CD14-positive monocyte (primary cell): Measurements from ENCODE around the gene ZNF326. TPM values are rescaled to one million over a fixed set of nuclear protein-coding genes. Genes with fewer than 3 reads are reported as not detected.

Source experiments
- DNase-seq, 3 donors: peaks; one replicate each; pipeline ENCODE4 v3.0.0-alpha.2; 2011 to 2022
- H2AFZ ChIP-seq: 2 replicates; pipeline ENCODE4 v1.6.0; 2012; ENCODE audit warnings: mild to moderate bottlenecking, low read depth, low read length, inconsistent platforms; ENCODE audit not compliant: insufficient read depth, poor library complexity, severe bottlenecking
- H3K27ac ChIP-seq, 2 donors: 1 replicate in 1 of 2; 2 replicates in 1 of 2; pipeline ENCODE4 v1.5.1; 2012 to 2013; ENCODE audit warnings: low read length in 2 of 2, control low read depth in 1 of 2, inconsistent platforms in 1 of 2, low read depth in 1 of 2, mild to moderate bottlenecking in 1 of 2
- H3K27me3 ChIP-seq, 2 donors: one replicate each; pipeline versions ENCODE4 v1.6.0 to v1.6.1; 2011 to 2013; ENCODE audit warnings: low read length in 2 of 2; ENCODE audit not compliant: control insufficient read depth in 2 of 2, insufficient read depth in 2 of 2
- H3K36me3 ChIP-seq, 2 donors: replicated peaks in 1 of 2; 1 replicate in 1 of 2; 2 replicates in 1 of 2; pipeline versions ENCODE4 v1.5.1 to v1.6.1; 2012 to 2013; ENCODE audit warnings: low read length in 2 of 2, control low read depth in 1 of 2, inconsistent platforms in 1 of 2, mild to moderate bottlenecking in 1 of 2; ENCODE audit not compliant: insufficient read depth in 2 of 2, control insufficient read depth in 1 of 2
- H3K4me1 ChIP-seq, 2 donors: 1 replicate in 1 of 2; 2 replicates in 1 of 2; pipeline versions ENCODE4 v1.5.1 to v1.6.1; 2012 to 2013; ENCODE audit warnings: low read length in 2 of 2, control low read depth in 1 of 2, inconsistent platforms in 1 of 2, mild to moderate bottlenecking in 1 of 2, moderate library complexity in 1 of 2; ENCODE audit not compliant: insufficient read depth in 2 of 2, control insufficient read depth in 1 of 2
- H3K4me2 ChIP-seq: replicated peaks from 2 replicates; pipeline ENCODE3; 2012; ENCODE audit warnings: low read length, moderate library complexity, mild to moderate bottlenecking; ENCODE audit not compliant: poor library complexity, severe bottlenecking; ENCODE audit errors: extremely low read depth
- H3K4me3 ChIP-seq, 3 experiments: fragments of 200-600 bp in 1 of 3; sonication (generic) in 1 of 3; replicated peaks in 1 of 3; 1 replicate in 2 of 3; 2 replicates in 1 of 3; pipeline ENCODE4 v1.5.1; 2011 to 2013; ENCODE audit warnings: low read length in 3 of 3, mild to moderate bottlenecking in 3 of 3, control low read depth in 2 of 3, low read depth in 2 of 3, inconsistent platforms in 1 of 3, moderate library complexity in 1 of 3
- H3K79me2 ChIP-seq: 2 replicates; pipeline ENCODE4 v1.6.0; 2012; ENCODE audit warnings: mild to moderate bottlenecking, control low read depth, inconsistent platforms, low read length, moderate library complexity; ENCODE audit not compliant: insufficient read depth
- H3K9ac ChIP-seq: 2 replicates; pipeline ENCODE4 v1.6.0; 2017; ENCODE audit warnings: low read length, mild to moderate bottlenecking; ENCODE audit not compliant: insufficient read depth, poor library complexity, severe bottlenecking
- H3K9me3 ChIP-seq, 2 donors: replicated peaks in 1 of 2; 1 replicate in 1 of 2; 2 replicates in 1 of 2; pipeline versions ENCODE4 v1.5.1 to v1.6.1; 2012 to 2013; ENCODE audit warnings: low read length in 2 of 2, control low read depth in 1 of 2; ENCODE audit not compliant: control insufficient read depth in 1 of 2, insufficient read depth in 1 of 2
- H4K20me1 ChIP-seq: 2 replicates; pipeline ENCODE4 v1.6.0; 2012; ENCODE audit warnings: mild to moderate bottlenecking, low read length, control low read depth, moderate library complexity; ENCODE audit not compliant: insufficient read depth
- H3K27ac Mint-ChIP-seq, 7 donors: one replicate each; pipeline ENCODE4 v1.8.0; 2020; ENCODE audit warnings: mild to moderate bottlenecking in 7 of 7, mixed read lengths in 7 of 7, moderate library complexity in 6 of 7, inconsistent platforms in 2 of 7
- H3K27me3 Mint-ChIP-seq, 3 donors: one replicate each; pipeline ENCODE4 v1.8.0; 2021 to 2022; ENCODE audit warnings: low read depth in 3 of 3, mild to moderate bottlenecking in 3 of 3, mixed read lengths in 3 of 3, moderate library complexity in 3 of 3, inconsistent platforms in 1 of 3
- H3K36me3 Mint-ChIP-seq, 2 donors: one replicate each; pipeline ENCODE4 v1.8.0; 2020; ENCODE audit warnings: mixed read lengths in 2 of 2, inconsistent platforms in 1 of 2, mild to moderate bottlenecking in 1 of 2
- H3K4me1 Mint-ChIP-seq: one replicate; pipeline ENCODE4 v1.8.0; 2020; ENCODE audit warnings: mild to moderate bottlenecking, mixed read lengths
- H3K4me3 Mint-ChIP-seq, 2 donors: one replicate each; pipeline ENCODE4 v1.8.0; 2020; ENCODE audit warnings: mild to moderate bottlenecking in 2 of 2, mixed read lengths in 2 of 2, moderate library complexity in 1 of 2
- H3K9me3 Mint-ChIP-seq, 7 donors: one replicate each; pipeline ENCODE4 v1.8.0; 2020 to 2022; ENCODE audit warnings: mixed read lengths in 7 of 7, mild to moderate bottlenecking in 6 of 7, moderate library complexity in 6 of 7, inconsistent platforms in 2 of 7
- CTCF ChIP-seq: fragments of 200-600 bp; IDR thresholded peaks from one replicate; pipeline ENCODE4 v1.8.0; 2022; ENCODE audit warnings: antibody characterized with exemption, mild to moderate bottlenecking
- WGBS: methylation state at CpG from one replicate; pipeline ENCODE4 v1.1.5; 2013; ENCODE audit warnings: missing lambda C conversion rate; ENCODE audit not compliant: insufficient coverage; 5-methylcytosine and 5-hydroxymethylcytosine counted together
- intact Hi-C, 2 donors: fragments of 100-400 bp; cut with micrococcal nuclease; formaldehyde crosslinking; loops; one replicate each; pipeline versions ENCODE4 v1.15.0 to v1.15.1; 2023
- polyA plus RNA-seq, 3 donors: library from polyadenylated mRNA; depleted of rRNA in 1 of 3; unstranded in 2 of 3; stranded (reverse) in 1 of 3; fragments of 300-500 nt in 2 of 3; fragments of >200 nt in 1 of 3; fragmentation: Illumina TruSeq in 2 of 3; gene quantifications; 1 replicate in 2 of 3; 2 replicates in 1 of 3; pipeline ENCODE4 v1.2.3, GENCODE V29; 2012 to 2021

Gene ZNF326
- polyA plus RNA-seq, 3 donors, result 3.8 to 5.0 (median 4.5) TPM

- no peak overlapping the region for H2AFZ ChIP-seq
- no peak overlapping the region for H3K27ac ChIP-seq
- H3K4me3 ChIP-seq, result no peak overlapping the region
- H3K9me3 ChIP-seq, result no peaks in the 10 kb centered on the region
- no peak overlapping the region for H3K9ac ChIP-seq
- Mint-ChIP-seq H3K36me3 (no peaks in the 10 kb centered on the region), H3K27me3 (peaks cover 0 to 4% (median 1%) of the 10 kb centered on the region in 3 donors), H3K4me3 (no peak overlapping the region), H3K9me3 (peaks cover 0 to 1% (median 0%) of the 10 kb centered on the region in 7 donors), H3K4me1 (peaks cover 5% of the 10 kb centered on the region), H3K27ac (no peak overlapping the region)
- H4K20me1 ChIP-seq, result no peaks in the 10 kb centered on the region
- peaks cover 12% of the 10 kb centered on the region for H3K79me2 ChIP-seq
- H3K4me1 ChIP-seq, result peaks cover 6 to 9% of the 10 kb centered on the region in 2 donors
- H3K36me3 ChIP-seq, result no peaks in the 10 kb centered on the region
- no peak for DNase-seq
- intact Hi-C loops, result loop anchor here (10.0 kb wide), 3 partner anchors 356 to 1006 kb away; partner anchors contain the start of gene LRRC8C (in 2 of the 2)
- TF ChIP-seq CTCF, result no peak
- WGBS, result 97% methylated on average over 6 of the region's 8 CpGs
- no peaks in the 10 kb centered on the region for H3K27me3 ChIP-seq
- no peak overlapping the region for H3K4me2 ChIP-seq
These were observed 3.7 kb upstream of the ZNF326 start for GRCh38 chr1:89990976-89991831.

GRCh38 chr1:89993541-89993940 lies 1.4 kb upstream of the ZNF326 start:
- Histone ChIP-seq H3K36me3 (peaks cover 7 to 8% of the 10 kb centered on the region in 2 donors), H4K20me1 (no peaks in the 10 kb centered on the region), H3K27me3 (no peaks in the 10 kb centered on the region), H2AFZ (no peak overlapping the region), H3K9me3 (no peaks in the 10 kb centered on the region), H3K9ac (no peak overlapping the region), H3K79me2 (peaks cover 35% of the 10 kb centered on the region), H3K27ac (no peak overlapping the region), H3K4me1 (peaks cover 16 to 25% of the 10 kb centered on the region in 2 donors), H3K4me2 (no peak overlapping the region), H3K4me3 (no peak overlapping the region)
- 97% methylated on average over 22 of the region's 24 CpGs for WGBS
- Mint-ChIP-seq H3K4me1 (peaks cover 25% of the 10 kb centered on the region), H3K4me3 (no peak overlapping the region), H3K27me3 (peaks cover 0 to 4% (median 1%) of the 10 kb centered on the region in 3 donors), H3K27ac (no peak overlapping the region), H3K36me3 (peaks cover 5 to 6% of the 10 kb centered on the region in 2 donors), H3K9me3 (peaks cover 0 to 1% (median 0%) of the 10 kb centered on the region in 7 donors)
- DNase-seq, result no peak
- intact Hi-C loops, result loop anchor here (10.0 kb wide), 3 partner anchors 359 to 1009 kb away; partner anchors contain the start of gene LRRC8C (in 2 of the 2)
- no peak for TF ChIP-seq CTCF
